B cell (primary cell): ENCODE data around the gene MYL6B. TPM values are rescaled to one million over a fixed set of nuclear protein-coding genes. Genes with fewer than 3 reads are reported as not detected.

Experiments
- ATAC-seq: fragments of 200-7000 bp; cut with Tn5 transposase; one replicate; pipeline ENCODE4 v1.10.0; 2021; ENCODE audit warnings: low read depth, mild to moderate bottlenecking, moderate number of reproducible peaks, moderate library complexity
- CTCF ChIA-PET: fragments of 350-600 bp; sonication (Branson Sonifier 250); formaldehyde crosslinking; loops from one replicate; lab custom pipeline; 2021; ENCODE audit warnings: antibody characterized with exemption, inconsistent platforms; lab: Charles Lee
- POLR2A ChIA-PET: fragments of 350-600 bp; sonication (Branson Sonifier 250); formaldehyde crosslinking; loops from one replicate; lab custom pipeline; 2021; ENCODE audit warnings: antibody characterized with exemption; lab: Charles Lee
- DNase-seq: peaks from one replicate; pipeline ENCODE4 v3.0.0; 2013
- H2AFZ ChIP-seq: 2 replicates; pipeline ENCODE4 v1.6.1; 2012; ENCODE audit warnings: mild to moderate bottlenecking, low read depth, low read length; ENCODE audit not compliant: insufficient read depth, poor library complexity, severe bottlenecking
- H3K27ac ChIP-seq, 2 donors: 1 replicate in 1 of 2; 2 replicates in 1 of 2; pipeline ENCODE4 v1.5.1; 2012 to 2013; ENCODE audit warnings: low read length in 2 of 2, mild to moderate bottlenecking in 2 of 2, moderate library complexity in 1 of 2
- H3K27me3 ChIP-seq, 4 experiments: fragments of 200-600 bp in 1 of 4; sonication (generic) in 1 of 4; replicated peaks in 1 of 4; 1 replicate in 2 of 4; 2 replicates in 2 of 4; pipeline versions ENCODE4 v1.6.1 to v1.7.0; 2013 to 2016; ENCODE audit warnings: low read length in 3 of 4, mild to moderate bottlenecking in 2 of 4, mixed read lengths in 1 of 4, moderate library complexity in 1 of 4; ENCODE audit not compliant: insufficient read depth in 4 of 4, control insufficient read depth in 3 of 4; ENCODE audit errors: control extremely low read depth in 1 of 4
- H3K36me3 ChIP-seq, 2 experiments: replicated peaks in 1 of 2; 1 replicate in 1 of 2; 2 replicates in 1 of 2; pipeline versions ENCODE4 v1.6.1 to v1.7.1; 2013; ENCODE audit warnings: low read length in 1 of 2; ENCODE audit not compliant: insufficient read depth in 2 of 2, control insufficient read depth in 1 of 2; ENCODE audit errors: control extremely low read depth in 1 of 2, extremely low read depth in 1 of 2
- H3K4me1 ChIP-seq, 2 donors: fragments of 200-600 bp in 1 of 2; sonication (generic) in 1 of 2; 1 replicate in 1 of 2; 2 replicates in 1 of 2; pipeline versions ENCODE4 v1.5.1 to v1.6.1; 2013 to 2017; ENCODE audit warnings: low read length in 2 of 2; ENCODE audit not compliant: control insufficient read depth in 2 of 2, insufficient read depth in 2 of 2
- H3K4me2 ChIP-seq: replicated peaks from 2 replicates; pipeline ENCODE3; 2012; ENCODE audit warnings: mild to moderate bottlenecking, low read depth, low read length; ENCODE audit not compliant: poor library complexity, severe bottlenecking
- H3K4me3 ChIP-seq, 5 experiments: fragments of 200-600 bp in 1 of 5; sonication (generic) in 1 of 5; 1 replicate in 3 of 5; 2 replicates in 2 of 5; pipeline versions ENCODE4 v1.5.1 to v1.7.0; 2011 to 2016; ENCODE audit warnings: low read length in 4 of 5, mild to moderate bottlenecking in 4 of 5, low read depth in 2 of 5, control low read depth in 1 of 5, moderate library complexity in 1 of 5; ENCODE audit not compliant: insufficient read depth in 1 of 5; ENCODE audit errors: control extremely low read depth in 1 of 5, extremely low read depth in 1 of 5
- H3K79me2 ChIP-seq: fragments of 200-600 bp; sonication (generic); one replicate; pipeline ENCODE4 v1.6.0; 2016; ENCODE audit warnings: low read length; ENCODE audit not compliant: control insufficient read depth, insufficient read depth
- H3K9ac ChIP-seq: fragments of 200-600 bp; sonication (generic); 2 replicates; pipeline ENCODE4 v1.6.1; 2017; ENCODE audit warnings: mild to moderate bottlenecking, low read length, moderate library complexity
- H3K9me3 ChIP-seq, 3 donors: one replicate each; pipeline versions ENCODE4 v1.6.1 to v1.7.1; 2013; ENCODE audit warnings: low read length in 2 of 3; ENCODE audit not compliant: control insufficient read depth in 2 of 3, insufficient read depth in 1 of 3; ENCODE audit errors: control extremely low read depth in 1 of 3
- H4K20me1 ChIP-seq: 2 replicates; pipeline ENCODE4 v1.6.0; 2012; ENCODE audit warnings: mild to moderate bottlenecking, low read length; ENCODE audit not compliant: insufficient read depth, control insufficient read depth, poor library complexity, severe bottlenecking
- H3K27ac Mint-ChIP-seq: one replicate; pipeline ENCODE4 v1.8.0; 2021; ENCODE audit warnings: mixed read lengths
- H3K27me3 Mint-ChIP-seq: one replicate; pipeline ENCODE4 v1.8.0; 2021; ENCODE audit warnings: mixed read lengths
- H3K4me1 Mint-ChIP-seq: one replicate; pipeline ENCODE4 v1.8.0; 2021; ENCODE audit warnings: mixed read lengths
- H3K4me3 Mint-ChIP-seq: one replicate; pipeline ENCODE4 v1.8.0; 2021; ENCODE audit warnings: mixed read lengths
- H3K9me3 Mint-ChIP-seq: one replicate; pipeline ENCODE4 v1.8.0; 2022; ENCODE audit warnings: mixed read lengths; ENCODE audit not compliant: insufficient read depth
- EZH2 ChIP-seq: IDR thresholded peaks from 2 replicates; pipeline ENCODE4 v1.6.1; 2012; ENCODE audit warnings: borderline replicate concordance, low read depth, mild to moderate bottlenecking, moderate library complexity, low read length; ENCODE audit not compliant: insufficient read depth, poor library complexity, severe bottlenecking
- WGBS: methylation state at CpG from one replicate; pipeline ENCODE4 v1.1.5; 2013; ENCODE audit warnings: missing lambda C conversion rate; ENCODE audit not compliant: insufficient coverage; 5-methylcytosine and 5-hydroxymethylcytosine counted together
- intact Hi-C: fragments of 100-400 bp; cut with micrococcal nuclease; formaldehyde crosslinking; loops from one replicate; pipeline ENCODE4 v1.10.0; 2022
- polyA plus RNA-seq: library from polyadenylated mRNA; depleted of rRNA; stranded (reverse); fragments of >200 nt; gene quantifications from 2 replicates; pipeline ENCODE4 v1.2.3, GENCODE V29; 2012
- total RNA-seq, 2 donors: library from RNA; stranded (reverse); fragments of 120-200 nt in 1 of 2; gene quantifications; 1 replicate in 1 of 2; 2 replicates in 1 of 2; pipeline versions ENCODE4 v1.2.3 to v1.2.4, GENCODE V29; 2013 to 2022
- TF ChIP-seq, protein P1 (sequence below): fragments of 200-600 bp; IDR thresholded peaks from one replicate; pipeline ENCODE4 v1.8.0; 2022; ENCODE audit warnings: antibody characterized with exemption, mild to moderate bottlenecking

MYL6B gene
- total and polyA plus RNA-seq, 2 donors (not counting 1 experiment from before 2014, with no cell fraction given), result 25.7 to 27.8 TPM

DNA sequence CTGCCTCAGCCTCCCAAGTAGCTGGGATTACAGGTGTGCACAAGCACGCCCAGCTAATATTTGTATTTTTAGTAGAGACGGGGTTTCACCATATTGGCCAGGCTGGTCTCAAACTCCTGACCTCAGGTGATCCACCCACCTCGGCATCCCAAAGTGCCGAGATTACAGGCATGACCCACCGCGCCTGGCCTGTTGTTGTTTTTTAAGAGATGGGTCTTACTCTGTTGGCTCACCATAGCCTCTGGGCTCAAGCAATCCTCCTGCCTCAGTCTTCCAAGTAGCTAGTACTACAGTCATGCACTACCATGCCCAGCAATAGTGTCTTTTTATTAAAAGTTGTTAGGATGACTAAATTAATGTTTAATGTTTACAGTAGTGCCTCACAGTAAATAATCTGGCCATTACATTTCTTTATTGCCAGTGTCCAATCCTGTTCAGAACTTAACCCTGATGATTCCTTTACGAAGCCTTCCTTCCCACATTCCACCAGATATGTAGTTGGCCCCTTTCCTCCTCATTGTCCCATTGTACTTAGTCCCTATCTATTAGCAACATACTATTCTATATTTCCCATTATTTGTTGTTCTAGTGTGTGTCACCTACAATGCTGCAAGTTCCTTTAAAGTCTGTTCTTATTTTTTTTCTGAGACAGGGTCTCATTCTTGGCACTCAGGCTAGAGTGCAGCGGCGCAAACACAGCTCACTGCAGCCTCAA lies 45.7 kb downstream of the MYL6B start:
- POLR2A ChIA-PET, result interaction anchor here (0.6 to 1.0 kb wide), 2 partner anchors 24 to 88 kb away, joined by 3 to 6 read pairs; partner anchors contain the start of gene RNF41
- Mint-ChIP-seq H3K9me3 (no peaks in the 10 kb centered on the region), H3K4me3 (no peak overlapping the region), H3K27ac (peak overlapping the region; percentile 61), H3K27me3 (no peaks in the 10 kb centered on the region), H3K4me1 (peaks cover 11% of the 10 kb centered on the region)
- no peak overlapping the region for H2AFZ ChIP-seq
- no peaks in the 10 kb centered on the region for H3K9me3 ChIP-seq
- ATAC-seq (no peak), DNase-seq (no peak)
- intact Hi-C loops, result no loop called here
- no peaks in the 10 kb centered on the region for H4K20me1 ChIP-seq
- H3K4me3 ChIP-seq, result no peak overlapping the region
- no peaks in the 10 kb centered on the region for H3K27me3 ChIP-seq
- H3K4me2 ChIP-seq, result no peak overlapping the region
- no peak overlapping the region for H3K27ac ChIP-seq
- CTCF ChIA-PET, result interaction anchor here (2.2 to 2.3 kb wide), 2 partner anchors 8 to 10 kb away, joined by 5 to 6 read pairs; no protein-coding TSS in a partner anchor
- H3K4me1 ChIP-seq, result peaks cover 0 to 2% of the 10 kb centered on the region in 2 donors
- no peaks in the 10 kb centered on the region for H3K79me2 ChIP-seq
- no peak overlapping the region for H3K9ac ChIP-seq
- TF ChIP-seq, protein P1, sequence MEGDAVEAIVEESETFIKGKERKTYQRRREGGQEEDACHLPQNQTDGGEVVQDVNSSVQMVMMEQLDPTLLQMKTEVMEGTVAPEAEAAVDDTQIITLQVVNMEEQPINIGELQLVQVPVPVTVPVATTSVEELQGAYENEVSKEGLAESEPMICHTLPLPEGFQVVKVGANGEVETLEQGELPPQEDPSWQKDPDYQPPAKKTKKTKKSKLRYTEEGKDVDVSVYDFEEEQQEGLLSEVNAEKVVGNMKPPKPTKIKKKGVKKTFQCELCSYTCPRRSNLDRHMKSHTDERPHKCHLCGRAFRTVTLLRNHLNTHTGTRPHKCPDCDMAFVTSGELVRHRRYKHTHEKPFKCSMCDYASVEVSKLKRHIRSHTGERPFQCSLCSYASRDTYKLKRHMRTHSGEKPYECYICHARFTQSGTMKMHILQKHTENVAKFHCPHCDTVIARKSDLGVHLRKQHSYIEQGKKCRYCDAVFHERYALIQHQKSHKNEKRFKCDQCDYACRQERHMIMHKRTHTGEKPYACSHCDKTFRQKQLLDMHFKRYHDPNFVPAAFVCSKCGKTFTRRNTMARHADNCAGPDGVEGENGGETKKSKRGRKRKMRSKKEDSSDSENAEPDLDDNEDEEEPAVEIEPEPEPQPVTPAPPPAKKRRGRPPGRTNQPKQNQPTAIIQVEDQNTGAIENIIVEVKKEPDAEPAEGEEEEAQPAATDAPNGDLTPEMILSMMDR, result no peak
- TF ChIP-seq EZH2, result no peak
- no peaks in the 10 kb centered on the region for H3K36me3 ChIP-seq
- 100% methylated on average over 4 of the region's 9 CpGs for WGBS

DNA sequence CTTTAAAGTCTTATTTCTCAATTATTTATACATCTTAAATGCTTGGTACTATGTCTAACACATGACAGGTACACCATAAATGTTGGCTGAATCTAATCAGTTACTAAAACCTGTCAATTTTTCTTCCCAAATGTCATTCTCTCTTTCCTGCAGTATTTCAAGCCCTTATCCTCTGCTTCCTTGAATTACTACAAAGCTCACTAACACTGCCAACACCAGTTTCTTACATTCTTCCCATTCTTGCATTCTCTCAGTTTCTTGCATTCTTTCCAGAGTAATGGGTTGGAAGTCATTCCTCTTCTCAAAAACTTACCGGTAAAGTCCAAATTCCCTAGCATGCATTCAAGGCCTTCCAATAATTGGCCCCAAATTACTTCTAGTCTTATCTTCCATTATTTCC lies 46.4 kb downstream of the MYL6B start:
- no peaks in the 10 kb centered on the region for H3K9me3 Mint-ChIP-seq
- Histone ChIP-seq H3K79me2 (no peaks in the 10 kb centered on the region), H4K20me1 (no peaks in the 10 kb centered on the region), H3K4me3 (no peak overlapping the region), H3K4me1 (no peaks in the 10 kb centered on the region), H2AFZ (no peak overlapping the region), H3K9ac (no peak overlapping the region), H3K4me2 (no peak overlapping the region), H3K27me3 (no peaks in the 10 kb centered on the region), H3K36me3 (peaks cover 0 to 1% of the 10 kb centered on the region in 2 experiments), H3K9me3 (no peaks in the 10 kb centered on the region), H3K27ac (no peak overlapping the region)
- H3K4me1 Mint-ChIP-seq, result peaks cover 7% of the 10 kb centered on the region
- DNase-seq (no peak), ATAC-seq (no peak)
- no peaks in the 10 kb centered on the region for H3K27me3 Mint-ChIP-seq
- WGBS, result 100% methylated on average over 1 of the region's 1 CpG
- intact Hi-C loops, result no loop called here
- ChIA-PET CTCF (interaction anchor here (0.8 to 0.9 kb wide), 2 partner anchors 9 to 68 kb away, joined by 3 read pairs; partner anchors contain the start of gene COQ10A), POLR2A (interaction anchor here (0.6 kb wide), 1 partner anchor 89 kb away, joined by 6 read pairs; no protein-coding TSS in a partner anchor)
- H3K27ac Mint-ChIP-seq, result peak overlapping the region; percentile 22
- no peak overlapping the region for H3K4me3 Mint-ChIP-seq
- TF ChIP-seq EZH2, result no peak
- TF ChIP-seq, protein P1, result no peak
